Right renal pelvis (tissue), 4 donors: ENCODE results near the gene RNF32. TPM values are rescaled to one million over a fixed set of nuclear protein-coding genes. Genes with fewer than 3 reads are reported as not detected.

Source experiments
- DNase-seq, 4 donors: peaks; one replicate each; pipeline ENCODE4 v3.0.0-alpha.2; 2013; ENCODE audit warnings: low read depth in 4 of 4, low spot score in 3 of 4, missing footprints in 1 of 4
- polyA plus RNA-seq, 4 donors: library from polyadenylated mRNA; unstranded; fragments of 120-200 nt; gene quantifications; one replicate each; pipeline ENCODE4 v1.2.1, GENCODE V29; 2013; ENCODE audit not compliant: insufficient read length in 4 of 4

Gene RNF32
- 1 to 10 TPM; 2.4 to 3.7 (median 2.8) TPM for polyA plus RNA-seq

- DNase-seq = peak; percentile 80 to 89 (median 84)
Observed at GRCh38 chr7:156640257-156640948, at the start of gene RNF32. Gene RNF32 (plus strand): TSS chr7:156640774. CDS start chr7:156643878, 3,104 bp downstream.

DNA sequence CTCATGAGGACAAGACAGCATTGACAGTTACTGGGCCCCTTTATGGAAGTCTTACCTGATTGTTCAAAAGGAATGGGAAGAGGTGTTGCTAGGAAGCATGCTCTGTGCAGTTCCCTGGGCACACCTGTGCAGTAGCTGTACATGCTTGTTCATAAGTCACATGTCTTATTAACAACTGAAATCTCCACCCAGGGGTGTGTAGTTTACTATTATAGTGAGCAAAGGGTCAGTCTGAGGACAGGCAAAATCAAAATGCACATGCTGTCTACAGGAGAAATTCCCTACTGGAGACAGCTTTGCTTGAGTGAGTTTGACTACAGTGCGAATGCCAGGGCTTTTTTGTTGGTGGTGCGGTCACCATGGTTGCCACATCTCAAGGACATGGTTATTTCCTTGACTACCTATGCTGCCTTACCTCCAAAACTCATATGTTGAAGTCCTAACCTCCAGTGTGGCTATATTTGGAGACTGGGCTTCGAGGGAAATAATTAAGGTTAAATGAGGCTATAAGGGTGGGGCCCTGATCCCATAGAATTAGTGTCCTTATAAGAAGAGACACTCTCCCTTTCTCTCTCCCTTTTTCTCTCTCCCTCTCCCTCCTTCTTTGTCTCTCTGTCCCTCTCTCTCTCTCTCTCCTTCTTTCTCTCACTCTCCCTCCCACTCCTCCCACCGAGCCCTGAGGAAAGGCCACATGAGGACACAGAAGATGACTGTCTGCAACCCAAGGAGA is 48.3 kb upstream of the RNF32 start:
- no peak for DNase-seq

DNA sequence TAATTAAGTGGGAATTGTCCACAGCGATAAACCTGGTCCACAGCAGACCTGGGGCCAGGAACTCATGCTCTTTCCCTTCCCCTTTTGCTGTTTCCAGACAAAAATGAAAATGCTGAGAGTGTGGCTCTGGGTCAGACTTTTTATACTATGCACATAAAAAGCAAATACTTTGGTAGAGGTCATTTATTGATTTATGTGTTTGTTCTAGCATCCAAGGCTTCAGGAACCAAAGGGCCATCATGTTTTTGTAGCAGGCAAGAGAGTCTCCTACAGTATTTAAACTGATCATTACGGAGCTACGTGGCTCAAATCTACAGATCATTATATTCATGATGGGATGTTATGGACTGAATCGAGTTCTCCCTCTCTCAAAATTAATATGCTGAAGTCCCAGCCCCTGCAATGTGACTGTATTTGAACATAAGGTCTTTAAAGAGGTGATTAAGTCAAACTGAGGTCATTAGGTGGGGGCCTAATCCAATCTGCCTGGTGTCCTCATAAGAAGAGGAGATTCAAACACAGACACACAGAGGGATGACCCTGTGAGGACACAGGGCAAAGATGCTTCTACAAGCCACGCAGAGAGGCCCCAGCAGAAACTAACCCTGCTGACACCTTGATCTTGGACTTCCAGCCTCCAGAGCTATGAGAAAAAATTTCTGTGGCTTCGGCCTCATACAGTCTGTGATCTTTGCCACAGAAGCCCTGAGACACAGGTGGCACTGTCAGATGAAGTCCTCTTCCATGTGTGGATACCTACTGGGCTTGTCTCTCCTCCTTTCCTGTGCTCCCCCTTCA is 46.1 kb upstream of the RNF32 start:
- no peak for DNase-seq

- DNase-seq = no peak
Observed at GRCh38 chr7:156600496-156600895, 40.1 kb upstream of the RNF32 start.

- no peak for DNase-seq
Observed at GRCh38 chr7:156602283-156602682, 38.3 kb upstream of the RNF32 start.

DNA sequence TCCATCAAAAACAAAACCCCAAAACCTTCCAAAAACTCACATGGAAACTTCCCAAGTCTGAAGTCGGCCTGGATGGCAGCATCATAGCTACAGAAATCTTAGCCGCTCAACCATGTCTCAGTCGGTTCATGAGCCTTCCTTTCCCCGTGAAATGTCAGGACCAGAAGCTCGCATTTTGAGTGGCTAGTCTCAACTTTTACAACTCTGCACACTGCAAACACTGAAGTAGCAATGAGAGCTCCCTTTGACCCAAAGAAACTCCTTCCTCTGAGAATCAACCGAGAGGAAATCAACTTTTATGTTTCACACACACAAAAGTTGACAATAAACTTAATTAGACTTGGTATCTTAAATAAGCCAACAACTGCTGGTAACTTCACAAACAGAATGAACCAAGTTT is 37.6 kb upstream of the RNF32 start:
- DNase-seq = no peak

DNA sequence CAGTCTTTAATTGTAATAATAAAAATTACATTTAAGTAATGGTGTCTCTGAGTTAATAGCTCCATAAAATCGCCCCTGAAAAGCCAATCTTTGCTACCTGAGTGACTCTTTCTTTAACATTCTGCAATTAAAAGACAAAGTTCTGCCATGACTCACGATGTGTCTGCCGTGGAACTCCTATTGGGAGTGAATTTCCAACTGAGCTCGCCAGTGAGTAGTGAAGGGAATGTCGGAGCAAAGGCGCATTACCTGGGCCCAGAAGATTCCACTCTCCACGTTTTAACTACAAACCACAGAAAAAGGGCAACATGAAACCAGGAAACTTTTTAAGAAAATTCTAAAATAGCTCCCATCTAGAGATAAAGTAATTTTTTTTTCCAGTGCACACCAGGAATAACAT is 36.9 kb upstream of the RNF32 start:
- DNase-seq = no peak

- DNase-seq = no peak
Observed at GRCh38 chr7:156604311-156604710, 36.3 kb upstream of the RNF32 start.

GRCh38 chr7:156604836-156605695 is 35.5 kb upstream of the RNF32 start:
- no peak for DNase-seq

GRCh38 chr7:156606135-156606534 is 34.4 kb upstream of the RNF32 start:
- no peak for DNase-seq

DNA sequence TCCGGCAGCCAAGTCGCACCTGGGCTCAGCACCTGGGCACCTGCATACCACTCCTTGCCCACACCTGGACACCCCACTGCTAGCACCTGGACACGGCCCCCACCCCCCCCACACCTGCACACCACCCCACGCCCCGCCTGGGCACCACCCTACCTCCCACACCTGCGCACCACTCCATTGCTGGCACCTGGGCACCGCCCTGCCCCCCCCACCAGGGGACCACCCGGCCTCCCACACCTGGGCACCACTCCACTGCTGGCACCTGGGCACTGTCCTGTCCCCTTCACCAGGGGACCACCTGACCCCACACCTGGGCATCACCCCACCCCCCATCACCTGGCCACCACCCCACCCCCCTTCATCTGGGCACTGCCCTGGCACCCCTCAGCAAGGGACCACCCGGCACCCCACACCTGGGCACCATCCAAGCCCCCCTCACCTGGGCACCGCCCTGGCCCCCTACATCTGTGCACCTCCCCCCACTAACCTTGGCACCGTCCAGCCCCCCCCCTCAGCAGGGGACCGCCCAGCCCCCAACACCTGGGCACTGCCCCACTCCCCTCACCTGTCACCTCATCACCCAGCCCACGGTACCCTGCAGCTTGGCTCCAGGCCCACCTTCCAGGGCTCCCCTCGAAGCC is 33.8 kb upstream of the RNF32 start:
- DNase-seq = no peak

DNA sequence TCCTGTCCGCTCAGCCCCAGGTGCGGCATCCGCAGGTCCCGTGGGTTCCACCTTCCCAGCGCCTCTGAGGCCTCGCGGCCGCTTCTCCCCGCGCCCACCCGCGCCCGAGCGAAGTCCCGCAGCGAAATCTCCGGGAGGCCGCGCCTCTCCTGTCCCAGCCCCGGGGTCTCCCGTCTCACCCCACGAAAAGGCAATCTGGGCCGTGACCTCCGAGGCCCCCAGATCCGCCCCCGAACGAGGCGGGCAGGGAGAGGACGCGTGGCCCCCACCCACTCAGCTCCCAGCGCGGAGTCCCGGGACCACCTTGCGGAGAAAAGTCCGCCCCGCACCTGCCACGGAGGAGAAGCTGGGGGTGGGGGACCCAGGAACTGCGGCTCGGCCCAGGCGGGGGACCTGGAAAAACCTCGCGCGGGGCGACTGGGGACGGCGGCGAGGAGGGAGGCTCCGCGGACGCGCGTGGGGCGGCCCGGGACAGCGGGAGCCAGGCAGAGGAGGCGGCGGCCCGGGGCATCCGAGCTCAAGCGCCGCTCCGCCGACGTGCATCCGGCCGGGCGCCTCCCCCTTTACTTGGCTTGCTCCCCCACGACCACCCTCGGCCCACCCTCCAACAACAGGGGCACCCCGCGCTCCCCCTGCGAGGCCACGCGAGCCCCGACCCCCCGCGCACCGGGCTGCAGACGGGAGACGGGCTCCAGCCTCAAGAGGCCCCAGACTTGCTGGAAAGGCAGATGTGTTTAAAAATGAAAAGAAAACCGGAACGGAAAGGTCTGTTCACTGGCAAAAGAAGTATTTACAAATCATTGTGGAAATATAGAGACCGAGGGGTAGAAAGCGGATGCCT is 33.0 kb upstream of the RNF32 start:
- no peak for DNase-seq

- no peak for DNase-seq
Observed at GRCh38 chr7:156608173-156608478, 32.4 kb upstream of the RNF32 start.

- no peak for DNase-seq
Observed at GRCh38 chr7:156609010-156609877, 31.3 kb upstream of the RNF32 start.

- no peak for DNase-seq
Observed at GRCh38 chr7:156610130-156610529, 30.4 kb upstream of the RNF32 start.

DNA sequence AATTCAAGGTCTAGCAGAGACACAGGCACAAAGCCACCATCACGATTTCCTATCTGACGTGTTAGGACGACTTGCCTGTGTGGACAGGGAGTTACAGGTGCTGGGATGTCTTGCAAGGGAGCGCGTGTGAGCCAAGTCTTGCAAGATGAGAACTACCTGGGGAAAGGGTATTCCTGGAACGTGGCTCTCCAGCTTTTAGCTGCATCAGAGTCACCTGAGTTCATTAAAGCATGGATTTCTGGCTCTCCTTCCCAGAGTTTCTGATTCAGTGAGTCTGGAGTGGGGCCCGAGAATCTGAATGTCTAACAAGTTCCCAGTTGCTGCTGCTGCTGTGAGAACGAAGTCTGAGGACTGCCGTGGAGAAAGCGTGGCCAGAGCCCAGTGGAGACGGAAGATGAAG is 30.0 kb upstream of the RNF32 start:
- DNase-seq = no peak

GRCh38 chr7:156611014-156612010 is 29.3 kb upstream of the RNF32 start:
- no peak for DNase-seq
